NCI-H2227 treated with DMSO at 0.1 percent for 48 hours (cell line): Measurements from ENCODE around the gene ITGA11.

Source experiments
- DNase-seq: peaks from one replicate; lab custom pipeline; 2025; lab: John Stamatoyannopoulos, UW

ITGA11 gene

DNA sequence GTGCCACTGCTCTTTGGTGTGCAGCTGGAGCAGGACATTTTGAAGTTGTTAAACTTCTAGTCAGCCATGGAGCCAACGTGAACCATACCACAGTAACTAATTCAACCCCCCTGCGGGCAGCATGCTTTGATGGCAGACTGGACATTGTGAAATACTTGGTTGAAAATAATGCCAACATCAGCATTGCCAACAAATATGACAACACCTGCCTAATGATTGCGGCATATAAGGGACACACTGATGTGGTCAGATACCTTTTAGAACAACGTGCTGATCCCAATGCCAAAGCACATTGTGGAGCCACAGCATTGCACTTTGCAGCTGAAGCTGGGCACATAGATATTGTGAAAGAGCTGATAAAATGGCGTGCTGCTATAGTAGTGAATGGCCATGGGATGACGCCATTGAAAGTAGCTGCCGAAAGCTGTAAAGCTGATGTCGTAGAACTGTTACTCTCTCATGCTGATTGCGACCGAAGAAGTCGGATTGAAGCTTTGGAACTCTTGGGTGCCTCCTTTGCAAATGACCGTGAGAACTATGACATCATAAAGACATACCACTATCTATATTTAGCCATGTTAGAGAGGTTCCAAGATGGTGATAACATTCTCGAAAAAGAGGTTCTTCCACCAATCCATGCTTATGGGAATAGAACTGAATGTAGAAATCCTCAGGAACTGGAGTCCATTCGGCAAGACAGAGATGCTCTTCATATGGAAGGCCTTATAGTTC lies 142.2 kb downstream of the ITGA11 start:
- no peak for DNase-seq

DNA sequence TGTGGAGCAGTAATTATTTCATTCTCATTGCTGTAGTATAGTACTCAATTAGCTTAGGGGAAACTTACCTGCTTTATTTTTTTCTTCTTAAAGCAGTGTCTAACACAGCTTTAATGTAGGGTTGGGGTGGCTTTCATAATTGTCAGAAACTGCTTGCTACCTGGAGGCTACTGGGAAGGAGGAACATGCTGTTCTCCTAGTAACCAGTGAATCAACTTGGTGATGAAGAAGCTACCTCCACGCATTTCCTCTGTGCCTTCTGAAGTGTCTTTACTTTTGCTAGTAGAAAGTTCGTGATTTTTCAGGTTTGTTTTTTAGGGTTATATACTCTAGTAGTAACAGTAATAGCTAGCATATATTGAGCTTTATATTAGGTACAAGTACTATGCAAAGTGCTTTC lies 142.9 kb downstream of the ITGA11 start:
- DNase-seq: no peak

DNA sequence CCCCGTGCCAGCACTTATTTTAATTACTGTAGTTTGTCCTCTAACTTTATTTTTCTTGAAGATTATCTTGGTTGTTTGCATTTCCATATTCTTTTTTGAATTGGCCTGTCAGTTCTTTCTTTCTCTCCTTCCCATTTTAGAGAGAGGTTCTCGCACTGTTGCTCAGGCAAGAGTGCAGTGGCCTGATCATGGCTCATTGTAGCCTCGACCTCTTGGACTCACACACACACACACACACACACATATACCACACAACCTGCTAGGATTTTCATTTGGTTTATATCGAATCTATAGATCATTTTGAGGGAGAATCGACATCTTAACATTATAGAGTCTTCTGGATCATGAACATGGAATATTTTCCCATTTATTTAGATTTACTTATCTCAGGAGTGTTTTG lies 145.7 kb downstream of the ITGA11 start:
- DNase-seq: no peak

DNA sequence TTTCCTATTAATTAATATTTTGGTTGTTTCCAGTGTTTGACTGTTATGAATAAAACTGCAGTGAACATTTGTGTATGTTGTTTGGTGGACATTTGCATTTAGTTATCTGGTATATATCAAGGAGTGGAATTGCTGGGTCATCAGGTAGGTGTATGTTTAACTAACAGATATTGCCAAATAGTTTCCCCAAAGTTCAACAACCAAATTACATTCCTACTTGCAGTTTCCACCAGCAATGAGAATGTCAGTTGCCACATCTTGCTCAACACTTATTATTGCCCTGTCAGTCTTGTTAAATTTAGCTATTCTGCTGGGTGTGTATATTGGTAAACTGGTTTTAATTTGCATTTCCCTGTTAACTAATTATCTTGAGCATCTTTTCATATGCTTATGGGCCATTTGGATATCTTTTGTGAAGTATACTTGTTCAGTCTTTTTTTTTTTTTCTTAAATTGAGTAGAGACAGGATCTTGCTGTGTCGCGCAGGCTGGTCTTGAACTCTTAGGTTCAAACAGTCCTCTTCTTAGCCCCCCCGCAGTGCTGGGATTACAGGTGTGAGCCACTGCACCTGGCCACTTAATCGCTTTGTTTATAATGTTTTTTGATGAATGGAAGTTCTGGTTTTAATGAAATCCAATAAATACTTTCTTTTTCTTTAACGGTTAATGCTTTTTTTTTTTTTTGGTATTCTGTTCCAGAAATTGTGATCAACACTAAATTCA lies 146.5 kb downstream of the ITGA11 start:
- DNase-seq: no peak

DNA sequence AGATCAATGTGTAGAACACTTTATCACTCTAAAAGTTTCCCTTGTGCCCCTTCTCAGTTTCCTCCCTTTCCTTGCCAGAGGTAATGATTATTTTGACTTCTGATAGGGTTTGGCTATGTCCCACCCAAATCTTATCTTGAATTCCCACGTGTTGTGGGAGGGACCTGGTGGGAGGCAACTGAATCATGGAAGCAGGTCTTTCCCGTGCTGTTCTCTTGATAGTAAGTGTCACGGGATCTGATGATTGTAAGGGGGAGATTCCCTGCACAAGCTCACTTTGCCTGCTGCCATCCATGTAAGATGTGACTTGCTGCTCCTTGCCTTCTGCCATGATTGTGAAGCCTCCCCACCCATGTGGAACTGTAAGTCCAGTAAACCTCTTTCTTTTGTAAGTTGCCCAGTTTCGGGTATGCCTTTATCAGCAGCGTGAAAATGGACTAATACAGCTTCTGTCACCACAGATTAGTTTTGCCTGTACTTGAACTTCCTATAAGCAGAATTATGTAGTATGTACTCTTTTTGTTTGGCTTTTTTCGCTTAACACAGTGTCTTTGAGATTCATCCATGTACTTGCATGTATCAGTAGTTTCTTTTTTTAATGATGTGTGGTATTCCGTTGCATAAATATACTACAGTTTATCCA lies 147.2 kb downstream of the ITGA11 start:
- DNase-seq: no peak

DNA sequence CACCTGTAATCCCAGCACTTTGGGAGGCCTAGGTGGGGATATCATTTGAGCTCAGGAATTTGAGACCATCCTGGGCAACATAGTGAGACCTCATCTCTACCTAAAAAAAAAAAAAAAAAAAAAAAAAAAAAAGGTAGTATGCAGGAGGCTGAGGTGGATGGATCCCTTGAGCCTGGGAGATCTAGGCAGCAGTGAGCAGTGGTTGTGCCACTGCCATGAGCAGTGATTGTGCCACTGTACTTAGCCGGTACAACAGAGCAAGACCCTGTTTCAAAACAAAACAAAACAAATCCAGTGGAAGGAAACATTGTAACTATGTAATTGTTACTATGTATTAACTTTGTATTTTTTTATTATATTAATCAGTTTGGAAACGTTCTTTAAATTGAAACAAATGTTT lies 148.6 kb downstream of the ITGA11 start:
- DNase-seq: no peak

DNA sequence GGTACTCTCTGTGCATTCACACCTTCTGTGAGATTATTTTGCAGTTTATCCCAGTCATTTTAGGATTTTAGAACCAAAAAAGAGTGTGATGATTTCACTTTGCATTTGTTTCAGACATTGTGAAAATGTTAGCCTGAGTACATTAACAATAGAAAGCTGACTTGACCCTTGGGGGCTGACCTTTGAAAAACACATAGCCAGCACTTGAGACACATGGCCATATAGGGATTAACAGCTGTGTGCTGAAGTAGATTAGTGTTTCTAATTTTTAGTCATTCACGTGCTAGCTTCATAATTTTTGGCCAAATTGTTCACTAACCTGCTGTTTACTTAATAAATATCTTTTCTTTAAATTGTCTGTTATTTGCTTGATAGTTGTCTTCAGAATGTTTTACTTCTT lies 151.0 kb downstream of the ITGA11 start:
- peak; percentile 4 for DNase-seq

DNA sequence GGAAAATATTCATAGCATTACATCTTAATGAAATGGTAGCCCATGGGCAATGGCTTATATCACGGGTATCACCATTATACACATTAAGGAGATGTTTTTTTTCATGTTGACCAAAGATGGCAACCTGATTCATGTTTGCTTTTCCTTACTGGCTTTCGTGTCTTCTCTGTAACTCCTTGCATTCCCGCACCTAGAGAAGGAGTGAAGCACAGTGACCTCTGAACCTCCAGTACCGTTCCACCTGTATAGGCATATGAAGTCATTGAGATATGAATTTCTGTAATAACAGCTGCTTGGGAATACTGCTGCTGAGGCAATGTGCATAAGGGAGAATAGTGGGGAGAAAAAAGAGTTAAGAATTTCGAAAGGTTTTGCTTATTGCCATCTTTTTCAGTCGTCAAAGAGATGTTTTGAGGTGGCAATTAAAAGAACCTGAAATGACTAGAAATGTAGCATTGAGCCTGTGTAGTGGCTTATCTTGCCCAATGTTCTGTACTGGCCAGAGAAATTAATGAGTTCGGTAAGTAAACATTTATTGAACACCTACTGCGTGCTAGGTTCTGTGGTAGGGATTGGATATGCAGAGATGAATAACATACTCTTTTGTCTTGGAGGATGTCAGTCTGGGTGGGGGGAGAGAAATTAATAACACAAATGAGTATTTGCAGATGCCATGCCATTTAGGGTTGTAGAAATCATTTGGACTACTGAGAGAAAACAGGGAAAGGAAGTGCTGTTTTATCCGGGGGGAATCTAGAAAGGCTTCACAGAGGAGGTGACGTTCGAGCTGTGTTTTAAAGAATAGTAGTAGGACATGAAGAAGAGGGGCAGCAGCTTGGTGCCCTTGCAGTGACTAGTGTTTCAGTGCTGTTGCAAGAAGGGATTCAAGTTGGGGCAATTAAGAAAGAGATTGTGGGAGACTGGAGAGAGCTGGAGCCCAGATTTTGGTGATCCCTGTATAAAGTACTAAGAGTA lies 151.9 kb downstream of the ITGA11 start:
- no peak for DNase-seq

DNA sequence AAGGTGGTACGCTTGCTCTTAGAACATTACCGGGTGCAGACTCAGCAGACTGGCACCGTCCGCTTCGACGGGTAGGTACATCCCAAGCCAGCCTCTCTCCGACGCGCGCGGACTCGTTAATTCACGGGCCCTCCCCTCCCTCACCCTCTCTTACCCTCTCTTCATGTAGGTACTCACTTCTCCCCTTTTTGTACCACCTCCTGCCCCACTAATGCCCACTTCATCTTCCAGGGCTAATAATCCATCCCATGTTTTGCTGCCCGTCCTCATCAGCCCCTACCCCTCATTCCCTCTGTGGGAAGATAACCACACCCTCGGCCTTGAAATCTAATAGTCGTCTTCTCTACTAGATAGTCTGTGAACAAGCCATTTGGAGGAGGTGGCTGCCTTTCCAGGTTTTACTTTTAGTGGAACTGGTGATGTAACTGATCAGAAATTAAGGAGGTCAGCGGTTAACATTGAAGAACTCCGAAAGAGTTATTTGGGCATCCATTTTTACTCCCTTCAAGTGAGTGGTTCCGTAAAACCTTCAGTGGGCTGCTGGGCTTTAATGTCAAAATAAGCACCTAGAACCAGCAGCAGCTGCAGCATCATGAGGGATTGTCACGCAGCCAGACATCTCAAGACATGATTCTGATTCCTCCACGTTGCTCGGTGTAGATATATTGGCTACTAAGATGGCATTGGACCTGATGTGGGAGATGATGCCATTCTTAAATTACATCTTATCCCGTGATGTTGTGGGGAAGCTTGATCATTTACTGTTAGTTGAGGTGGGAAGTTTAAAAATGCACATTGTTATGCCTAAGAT lies 153.2 kb downstream of the ITGA11 start:
- DNase-seq: no peak

DNA sequence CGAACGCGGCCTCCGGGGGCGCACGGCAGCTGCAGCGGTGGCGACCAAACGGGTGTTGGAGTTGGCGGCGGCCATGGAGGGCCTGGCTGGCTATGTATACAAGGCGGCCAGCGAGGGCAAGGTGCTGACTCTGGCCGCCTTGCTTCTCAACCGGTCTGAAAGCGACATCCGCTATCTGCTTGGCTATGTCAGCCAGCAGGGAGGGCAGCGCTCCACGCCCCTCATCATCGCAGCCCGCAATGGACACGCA lies 153.7 kb downstream of the ITGA11 start:
- DNase-seq: no peak

DNA sequence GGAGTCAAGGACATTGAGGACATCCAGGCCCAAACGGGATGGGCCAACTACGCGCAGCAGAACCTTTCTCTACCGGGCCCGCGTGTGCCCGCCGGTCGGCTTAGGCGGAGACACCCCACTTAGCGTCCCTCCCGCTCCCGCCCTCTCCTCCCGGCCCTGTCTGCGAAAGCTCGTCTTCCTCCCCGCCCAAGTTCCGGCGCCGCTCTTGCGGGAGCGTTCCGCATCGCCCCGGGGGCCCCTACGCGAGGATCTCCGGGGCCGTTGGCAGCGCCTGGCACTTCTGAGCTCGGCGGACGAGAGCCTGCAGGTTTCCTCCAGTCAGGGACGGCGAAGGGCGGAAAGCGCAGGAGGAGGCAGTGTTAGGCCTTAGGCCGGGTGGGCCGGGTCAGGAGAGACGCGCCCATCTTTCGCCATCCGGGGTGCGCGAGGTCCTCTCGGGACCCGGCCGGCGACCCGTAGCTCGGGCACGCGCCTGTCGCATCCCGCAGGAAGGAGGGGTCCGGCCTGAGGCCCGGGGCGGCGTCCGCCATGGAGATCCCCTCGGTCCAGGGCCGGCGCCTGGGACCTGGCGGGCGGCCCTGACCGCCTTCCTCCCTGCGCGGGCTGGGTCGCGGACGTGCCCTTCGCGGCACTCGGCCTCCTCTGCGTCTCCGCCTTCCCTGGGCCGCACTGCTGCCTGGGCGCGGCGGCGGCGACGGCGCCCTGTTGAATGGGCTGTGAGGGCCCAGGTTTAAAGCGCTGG lies 154.2 kb downstream of the ITGA11 start, which contains the start of gene FEM1B:
Gene FEM1B, plus strand, starts transcription at position 143 of the 742 bp plus-strand sequence. CDS start 673 bp downstream, outside the sequence.
- peak; percentile 84 for DNase-seq

DNA sequence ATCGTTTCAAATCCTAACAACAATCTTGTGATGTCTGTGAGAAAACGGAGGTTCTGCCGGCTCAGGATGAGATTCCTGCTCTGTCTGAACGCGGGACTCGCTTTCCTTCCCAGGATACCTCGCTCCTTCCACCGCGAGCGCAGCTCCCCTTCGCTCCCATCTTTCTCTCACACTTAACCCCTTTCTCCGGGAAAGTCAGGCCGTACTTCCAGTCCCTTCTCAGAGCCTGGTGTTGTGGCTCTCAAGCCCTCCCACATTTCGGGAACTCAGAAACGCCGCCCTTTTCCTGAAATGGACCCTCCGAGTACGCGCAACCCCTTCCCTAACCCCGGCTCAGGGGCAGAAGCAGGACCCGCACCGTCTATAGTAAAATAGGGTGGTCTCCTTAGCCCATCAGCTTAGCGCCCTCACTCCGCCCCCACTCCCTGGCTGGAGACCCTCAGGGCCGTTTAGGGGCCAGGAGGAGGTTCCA lies 154.8 kb downstream of the ITGA11 start:
- peak; percentile 73 for DNase-seq

DNA sequence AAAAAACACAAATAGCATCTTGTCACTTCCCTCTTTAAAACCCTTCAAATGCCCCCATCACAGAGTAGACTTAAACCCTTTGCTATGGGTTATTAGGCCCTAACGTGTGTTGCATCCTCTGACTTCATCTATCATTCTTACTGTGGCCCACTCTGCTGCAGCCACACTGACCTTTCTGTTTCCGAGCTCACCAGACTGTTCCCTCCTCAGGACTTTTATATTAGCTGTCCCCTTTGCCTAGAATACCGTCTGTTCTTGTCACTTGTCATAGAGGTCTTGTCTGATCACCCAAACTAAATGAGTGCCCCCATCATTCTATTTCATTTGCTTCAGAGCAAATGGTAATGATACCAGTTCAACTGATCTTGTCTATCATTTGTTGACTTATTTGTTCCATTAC lies 155.3 kb downstream of the ITGA11 start:
- peak; percentile 14 for DNase-seq

DNA sequence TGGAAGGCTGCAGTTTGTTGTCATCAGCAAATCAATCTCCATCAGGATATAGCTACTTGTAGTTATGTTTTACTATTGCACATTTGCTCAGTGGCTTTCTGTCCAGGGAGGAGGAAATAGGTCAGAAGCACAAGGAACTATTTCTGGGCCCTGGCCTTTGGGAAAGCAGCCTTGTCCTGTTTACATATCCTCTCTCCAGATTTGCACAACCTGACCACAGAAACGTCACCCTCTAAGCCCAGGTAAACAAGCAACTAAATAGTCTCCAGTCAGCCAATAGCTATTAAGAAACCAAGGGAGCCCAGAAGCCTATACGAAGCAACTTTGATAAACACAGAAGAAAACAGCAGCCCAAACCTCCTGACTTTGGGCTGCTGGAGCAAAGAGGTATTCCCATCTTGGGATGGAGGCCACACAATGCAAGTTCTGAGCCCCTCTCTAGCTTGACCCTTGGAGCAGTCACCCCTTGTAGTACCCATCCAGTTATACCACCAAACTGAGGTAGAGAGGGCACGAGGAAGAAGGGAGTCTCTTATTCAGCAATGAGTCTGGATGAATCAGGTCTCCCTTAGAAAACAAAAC lies 156.7 kb downstream of the ITGA11 start:
- no peak for DNase-seq

DNA sequence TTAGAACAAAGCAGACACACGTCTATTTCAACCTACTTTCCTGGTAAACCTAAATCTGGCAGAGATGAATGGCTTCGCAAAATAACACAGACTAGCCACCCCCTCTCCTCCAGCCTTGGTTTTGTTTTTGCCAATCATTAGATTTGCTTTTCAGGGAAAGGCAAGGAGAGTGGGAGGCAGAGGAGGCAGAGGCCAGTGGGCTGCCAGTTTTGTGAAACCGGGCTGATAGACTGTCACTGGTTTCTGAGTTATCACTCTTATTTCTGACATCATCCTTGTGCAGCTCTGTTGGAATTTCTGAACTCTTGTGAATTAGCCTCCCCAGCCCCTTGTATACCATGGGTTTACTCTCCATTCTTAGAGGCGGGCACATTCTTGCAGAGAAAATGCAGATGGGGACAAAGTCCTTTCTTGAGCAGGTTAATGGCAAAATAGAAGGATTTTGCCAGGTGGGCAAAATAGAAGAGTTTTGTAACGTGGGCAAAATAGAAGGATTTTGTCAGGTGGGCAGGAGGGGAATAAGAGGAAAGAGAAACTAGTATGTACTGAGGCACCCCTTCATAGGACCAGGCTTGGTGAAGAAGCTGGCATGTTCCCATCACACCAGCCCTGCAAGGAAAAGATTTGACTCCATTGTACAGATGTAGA lies 157.6 kb downstream of the ITGA11 start:
- DNase-seq: no peak

DNA sequence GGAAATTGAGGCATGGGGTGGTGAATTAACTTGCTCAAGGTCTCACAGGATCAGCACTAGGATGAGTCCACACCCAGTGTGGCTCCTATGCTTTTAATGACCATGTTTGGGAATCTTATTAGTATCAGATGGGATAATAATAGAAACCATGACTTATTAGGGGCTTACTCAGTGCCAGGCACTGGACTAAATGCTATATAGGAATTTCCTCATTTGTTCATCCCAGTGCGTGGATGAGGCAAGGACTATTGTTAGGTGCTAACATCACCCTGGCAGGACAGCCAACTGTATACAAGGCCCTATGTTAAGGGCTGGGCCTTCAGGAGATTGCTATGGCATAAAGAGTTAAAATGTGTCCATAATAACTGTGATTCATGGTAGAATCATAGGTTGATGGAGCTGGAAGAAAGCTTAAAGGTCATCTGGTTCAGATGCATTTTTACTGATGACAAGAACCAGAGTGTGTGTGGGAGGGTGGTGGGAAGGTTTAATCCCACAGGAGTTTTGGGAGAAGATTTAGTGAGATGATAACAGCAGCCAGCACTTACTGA lies 159.2 kb downstream of the ITGA11 start:
- no peak for DNase-seq

DNA sequence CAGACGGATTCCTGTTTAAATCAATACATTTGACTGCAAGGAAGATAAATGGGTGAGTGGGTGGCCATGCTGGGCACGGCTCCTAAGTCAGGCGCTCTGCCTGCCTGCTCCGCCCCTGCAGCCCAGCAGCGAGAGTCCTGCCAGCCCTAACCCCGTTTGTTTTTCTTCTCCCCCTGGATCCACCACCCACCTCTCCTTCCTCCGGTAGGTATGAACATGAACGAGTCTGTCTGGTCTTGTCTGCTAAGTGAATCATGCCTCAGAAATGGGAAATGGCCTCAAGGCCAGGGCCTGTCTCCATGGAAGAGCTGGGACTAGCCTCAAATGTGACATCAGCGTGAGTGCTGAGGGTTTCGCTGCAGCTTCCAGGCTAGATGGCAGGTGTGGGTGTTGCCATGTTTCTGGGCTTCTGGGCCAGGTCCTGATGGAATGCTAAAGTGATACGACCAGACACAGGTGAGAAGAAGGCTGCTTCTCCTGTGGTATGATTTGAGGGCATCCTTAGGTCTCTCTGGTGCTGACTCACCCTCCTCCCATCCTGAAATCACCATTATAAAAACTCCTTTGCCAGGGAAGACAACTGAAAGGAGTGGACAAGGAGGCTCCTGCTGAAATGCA lies 160.0 kb downstream of the ITGA11 start:
- DNase-seq: peak; percentile 16

DNA sequence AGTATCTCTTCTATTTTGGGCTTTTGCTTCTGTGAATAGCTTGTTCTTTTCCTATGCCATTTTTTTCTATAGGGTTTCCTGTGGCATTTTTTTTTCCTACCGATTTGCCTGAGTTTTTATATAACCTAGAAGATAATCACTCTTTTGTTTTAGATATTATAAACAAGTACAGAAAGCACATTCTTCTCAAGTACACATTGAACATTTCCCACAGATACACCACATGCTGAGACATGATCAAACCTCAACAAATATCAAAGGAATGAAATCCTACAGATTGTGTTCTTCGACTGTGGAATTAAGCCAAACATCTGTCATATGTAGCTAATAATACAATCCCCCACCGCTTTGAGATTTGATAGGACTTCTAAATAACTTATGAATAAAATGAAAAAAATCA lies 163.6 kb downstream of the ITGA11 start:
- DNase-seq: no peak

DNA sequence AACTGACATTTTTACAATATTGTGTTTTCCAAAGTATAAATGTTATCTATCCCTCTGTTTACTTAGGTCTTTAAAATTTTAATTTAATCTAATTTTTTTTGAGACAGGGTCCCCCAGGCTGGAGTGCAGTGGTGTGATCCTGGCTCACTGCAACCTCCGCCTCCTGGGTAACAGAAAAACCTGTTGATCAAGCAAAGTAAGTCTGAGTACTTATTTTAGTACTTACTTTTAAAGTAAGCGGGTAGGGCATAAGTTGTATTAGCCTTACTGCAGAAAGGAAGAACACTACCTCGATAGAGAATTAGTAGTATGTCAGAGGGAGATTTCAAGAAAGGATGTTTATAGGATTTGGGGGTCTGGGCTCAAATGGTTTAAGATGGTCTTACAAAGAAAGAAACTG lies 166.3 kb downstream of the ITGA11 start:
- no peak for DNase-seq
